RPMI7951 (cell line): ENCODE data around the gene RXFP2. TPM values are rescaled to one million over a fixed set of nuclear protein-coding genes. Genes with fewer than 3 reads are reported as not detected.
A peak's percentile ranks its signal among the peaks of the same experiment; 100 is the strongest.

Experiments
- DNase-seq: peaks from one replicate; pipeline ENCODE4 v3.0.0-alpha.2; 2012; ENCODE audit warnings: low read depth
- total RNA-seq: library from RNA; depleted of rRNA; stranded (reverse); fragments of >200 nt; shearing (Covaris generic); gene quantifications from 2 replicates; pipeline ENCODE4 v1.2.3, GENCODE V29; 2014

Gene RXFP2
- total RNA-seq, 1 experiment from 2014 or later, result 1.2 TPM

DNA sequence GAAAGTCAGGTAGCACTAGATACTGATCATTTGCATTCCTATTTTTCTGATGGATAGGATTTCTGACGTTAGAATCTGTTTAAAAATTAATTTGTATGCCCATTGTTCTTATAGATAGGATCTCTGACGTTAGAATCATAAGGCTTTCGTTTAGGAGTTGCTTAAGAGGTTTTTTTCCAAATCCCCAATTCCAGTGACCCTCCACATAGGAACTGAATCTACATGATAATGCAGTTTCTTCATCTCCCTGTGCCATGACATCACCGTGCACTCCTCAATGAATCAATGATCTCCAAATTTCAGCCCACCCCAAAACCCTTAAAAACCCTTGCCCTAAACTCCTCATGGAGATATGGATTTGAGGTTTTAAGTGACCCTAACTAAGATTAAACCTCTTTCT is 87.2 kb downstream of the RXFP2 start:
- no peak for DNase-seq

DNA sequence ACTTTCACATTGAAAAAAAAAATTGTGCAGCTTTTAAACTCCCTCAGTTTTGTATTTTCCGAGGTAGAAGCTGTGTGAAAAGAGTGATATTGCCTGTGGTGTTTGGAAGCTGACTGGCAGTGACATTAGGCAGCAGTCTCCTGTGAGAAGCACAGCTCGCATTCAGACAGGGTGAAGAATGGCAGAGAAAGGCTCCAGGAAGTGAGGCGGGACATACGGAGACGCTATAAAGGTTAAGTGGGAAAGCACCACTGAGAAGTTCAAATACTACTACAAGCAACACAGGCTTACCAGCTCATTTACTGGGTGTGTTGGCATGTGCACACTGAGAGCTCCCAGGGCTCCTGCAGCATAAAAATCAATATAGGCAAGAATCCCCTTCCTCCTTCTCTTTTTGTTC is 88.4 kb downstream of the RXFP2 start:
- DNase-seq, result no peak

DNA sequence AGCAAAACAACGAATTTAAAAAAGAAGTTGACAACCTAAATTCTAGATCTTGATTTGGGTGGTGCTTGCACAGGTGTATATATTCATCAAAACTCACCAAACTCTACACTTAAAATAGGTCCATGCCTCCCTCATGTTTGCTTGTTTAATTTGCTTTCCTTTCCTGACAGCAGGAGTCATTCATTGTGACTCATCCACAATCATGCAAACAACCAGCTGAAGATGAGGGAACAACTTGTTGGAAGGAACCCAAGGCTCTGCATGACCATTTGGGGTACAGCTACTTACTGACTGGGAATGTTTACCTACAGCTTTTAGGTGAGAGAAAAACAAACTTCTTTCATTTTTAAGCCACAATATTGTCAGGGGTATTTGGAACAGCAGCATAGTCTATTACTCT is 96.6 kb downstream of the RXFP2 start:
- DNase-seq, result peak; percentile 60

DNA sequence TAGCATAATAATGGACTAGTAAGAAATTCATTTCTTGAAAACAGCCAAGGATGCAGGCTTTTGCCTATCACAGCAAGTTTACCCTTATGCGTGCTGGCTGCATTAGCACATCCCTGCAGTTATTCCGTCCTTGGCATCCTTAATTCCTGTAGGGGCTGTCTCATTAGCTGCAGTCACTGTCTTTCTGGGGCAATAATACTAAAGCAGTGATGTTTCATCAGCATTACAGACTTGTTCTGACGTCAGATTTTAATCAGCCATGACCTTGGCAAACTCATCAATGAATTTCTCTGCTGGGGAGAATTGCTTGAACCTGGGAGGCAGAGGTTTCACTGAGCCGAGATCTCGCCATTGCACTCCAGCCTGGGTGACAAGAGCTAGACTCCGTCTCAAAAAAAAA is 103.7 kb downstream of the RXFP2 start:
- no peak for DNase-seq

- DNase-seq, result peak; percentile 88
Observed at GRCh38 chr13:31846182-31846938, 107.0 kb downstream of the RXFP2 start.

DNA sequence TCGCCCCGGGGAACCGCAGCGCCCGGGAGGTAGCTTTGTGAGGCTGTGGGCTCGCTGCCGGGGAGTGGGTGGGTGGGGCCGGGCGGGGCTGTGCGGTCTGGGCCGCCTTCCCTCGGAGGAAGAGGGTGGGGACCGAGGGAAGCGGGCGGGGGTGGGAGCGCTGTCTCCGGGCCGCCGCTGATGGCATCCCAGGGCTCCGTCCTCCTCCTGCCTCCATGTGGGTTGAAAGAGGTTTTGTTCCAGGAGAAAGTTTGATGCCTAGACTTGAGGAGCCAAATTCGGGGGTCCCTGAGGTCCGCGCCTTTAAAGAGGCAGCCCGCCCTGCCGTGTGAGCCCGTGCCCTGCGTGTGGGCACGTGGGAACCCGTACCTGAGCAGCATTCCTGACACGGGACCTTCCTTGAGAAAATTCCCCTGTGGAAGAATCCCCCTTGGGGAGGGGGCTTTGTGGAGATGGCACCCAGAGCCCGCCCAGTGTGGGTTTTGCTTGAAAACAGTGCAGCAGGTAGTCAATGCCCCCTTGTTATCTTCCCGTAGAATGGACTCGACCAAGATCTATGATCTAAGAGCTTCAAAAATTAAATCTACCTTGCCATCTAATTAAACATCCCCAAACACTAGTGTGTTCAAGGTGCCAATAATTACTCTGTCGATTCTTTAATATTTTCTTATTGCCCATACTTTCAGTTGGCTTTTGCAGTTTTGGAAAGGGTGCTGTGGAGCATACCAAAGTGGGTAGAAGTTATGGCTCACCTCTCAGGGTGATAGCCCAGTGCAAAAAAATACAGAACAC is 107.8 kb downstream of the RXFP2 start:
- DNase-seq, result peak; percentile 16

GRCh38 chr13:31848621-31849020 is 109.3 kb downstream of the RXFP2 start:
- no peak for DNase-seq

DNA sequence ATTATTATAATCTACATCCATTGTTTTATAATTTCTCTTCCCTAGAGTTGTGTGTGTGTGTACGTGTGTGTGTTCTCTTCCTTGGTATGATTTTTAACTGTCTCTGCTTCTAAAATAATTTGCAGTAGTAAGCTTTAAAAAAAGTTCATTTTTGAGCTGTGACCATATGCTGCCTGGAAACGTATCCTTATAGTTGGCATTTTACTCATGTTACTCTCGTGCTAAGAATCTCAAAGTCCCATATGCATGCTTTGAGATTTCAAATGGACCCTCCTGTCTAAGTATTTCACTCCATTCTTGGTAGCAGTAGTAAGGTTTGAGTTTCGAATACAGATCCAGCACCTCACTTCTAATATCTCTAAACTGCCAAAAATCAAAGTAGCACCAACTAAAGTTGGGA is 109.9 kb downstream of the RXFP2 start:
- no peak for DNase-seq

GRCh38 chr13:31850041-31850555 is 110.8 kb downstream of the RXFP2 start:
- DNase-seq, result no peak

DNA sequence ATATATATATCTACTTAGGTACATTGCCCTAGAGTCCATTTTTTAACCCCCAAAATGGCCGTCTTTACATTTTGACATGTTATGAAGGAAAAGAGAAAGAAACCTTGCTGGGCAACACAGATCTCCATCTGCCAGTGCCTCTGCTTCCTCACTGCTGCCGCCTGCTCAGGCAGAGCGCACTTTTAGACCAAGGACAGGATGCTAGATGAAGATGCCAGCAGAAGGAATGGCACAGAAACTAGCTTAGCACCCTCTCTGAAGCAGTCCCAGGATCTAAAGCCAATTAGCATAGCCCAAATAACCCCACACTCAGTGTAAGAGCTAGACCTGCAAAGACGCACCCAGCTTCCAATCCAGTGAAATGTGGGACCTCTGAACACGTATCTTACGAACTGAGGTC is 111.9 kb downstream of the RXFP2 start:
- no peak for DNase-seq
